ENCODE measurements around the gene MED10. TPM values are rescaled to one million over a fixed set of nuclear protein-coding genes. Genes with fewer than 3 reads are reported as not detected.

Gene MED10
- total and polyA plus RNA-seq, 9 of the 15 experiments (the other 6 are each of a cell fraction or from before 2014, with no cell fraction given): 23.8 to 83.4 (median 58.8) TPM

- ATAC-seq (no peak), DNase-seq (ENCODE audit: extremely low read depth in 1 of 4, low spot score in 3 of 4) (no peak), FAIRE-seq (no peak)
- TF ChIP-seq RBM17 (IDR thresholded peaks at IDR 0.05; ENCODE audit: borderline replicate concordance, low read depth, low read length) (no peak), HDAC2 (IDR thresholded peaks at IDR 0.05) (no peak), DDX20 (tag; IDR thresholded peaks at IDR 0.05; ENCODE audit: low read depth) (no peak), IRF1 (CRISPR knock-in tag; IDR thresholded peaks at IDR 0.05; ENCODE audit: borderline replicate concordance) (no peak), TAF7 (tag; IDR thresholded peaks at IDR 0.05) (no peak), ZNF518B (CRISPR knock-in tag; IDR thresholded peaks at IDR 0.05) (no peak)
- no peak overlapping the region for H2AFZ ChIP-seq (ENCODE audit: low read depth, low read length)
- CTCF ChIA-PET (ENCODE audit: low intra/inter-chr PET ratio): no interaction called here
- H3K79me2 ChIP-seq (ENCODE audit: control insufficient read depth, insufficient read depth, low read length): no peaks in the 10 kb centered on the region
- H3K9me3 ChIP-seq (replicated peaks; ENCODE audit: control insufficient read depth, insufficient read depth, low read depth, low read length): no peaks in the 10 kb centered on the region
- no peaks in the 10 kb centered on the region for H3K9me1 ChIP-seq (ENCODE audit: control insufficient read depth, insufficient read depth, low read length)
- POLR2A ChIA-PET: interaction anchor here (1.6 kb wide), 1 partner anchor 11 kb away, joined by 5 read pairs; no protein-coding TSS in a partner anchor
- no peak overlapping the region for H3K27ac ChIP-seq (ENCODE audit: extremely low read depth, low read depth, low read length)
- in situ Hi-C loops (cut with MboI) (no loop called here), intact Hi-C loops (cut with micrococcal nuclease) (no loop called here)
- H3K4me3 ChIP-seq: no peak overlapping the region
- peaks cover 20 to 27% of the 10 kb centered on the region in 2 experiments for H3K27me3 ChIP-seq (ENCODE audit: control insufficient read depth in 2 of 2, insufficient read depth in 2 of 2, low read length in 2 of 2)
- no peak overlapping the region for H3K9ac ChIP-seq (ENCODE audit: insufficient read depth in 1 of 2, low read depth in 2 of 2, low read length in 2 of 2)
- BruUV-seq (replicated peaks): no TSS peak
- WGBS (ENCODE audit: insufficient coverage, low coverage, missing lambda C conversion rate): 35% methylated on average over 9 of the region's 9 CpGs
- H3K4me1 ChIP-seq (replicated peaks in 1 of 2; ENCODE audit: control insufficient read depth in 2 of 2, insufficient read depth in 2 of 2, low read length in 2 of 2): peaks cover 0 to 3% of the 10 kb centered on the region in 2 experiments; a peak in 2 of 5 replicates
- no peaks in the 10 kb centered on the region for H4K20me1 ChIP-seq (replicated peaks; ENCODE audit: control insufficient read depth, insufficient read depth, low read length)
- H3K4me2 ChIP-seq (ENCODE audit: insufficient read depth, low read length): no peak overlapping the region
- H3K36me3 ChIP-seq (ENCODE audit: control insufficient read depth, insufficient read depth, low read length): no peaks in the 10 kb centered on the region
These were observed 6.5 kb upstream of the MED10 start for GRCh38 chr5:6384856-6385255.

Data from K562 (cell line).